Ishikawa (cell line): Measurements from ENCODE around the gene ZKSCAN3.

Experiments
- CEBPB ChIP-seq: IDR thresholded peaks from 2 replicates; pipeline ENCODE4 v1.6.1; 2012
- EGR1 ChIP-seq: IDR thresholded peaks from 2 replicates; pipeline ENCODE4 v1.6.1; 2012
- MAX ChIP-seq: IDR thresholded peaks from 2 replicates; pipeline ENCODE4 v1.6.1; 2012
- NFIC ChIP-seq: IDR thresholded peaks from 2 replicates; pipeline ENCODE4 v1.6.1; 2012
- REST ChIP-seq: IDR thresholded peaks from 2 replicates; pipeline ENCODE4 v1.6.1; 2012; ENCODE audit warnings: low read depth, mild to moderate bottlenecking
- TAF1 ChIP-seq: IDR thresholded peaks from 2 replicates; pipeline ENCODE4 v1.6.1; 2012; ENCODE audit warnings: low read depth, mild to moderate bottlenecking
- TCF12 ChIP-seq: IDR thresholded peaks from 2 replicates; pipeline ENCODE4 v1.6.1; 2012; ENCODE audit warnings: low read depth
- USF1 ChIP-seq: IDR thresholded peaks from 2 replicates; pipeline ENCODE4 v1.6.1; 2012
- YY1 ChIP-seq: IDR thresholded peaks from 2 replicates; pipeline ENCODE4 v1.6.1; 2012; ENCODE audit warnings: low read depth

GRCh38 chr6:28335040-28335563 is 14.6 kb upstream of the ZKSCAN3 start:
- TF ChIP-seq USF1 (no peak), REST (no peak), TCF12 (no peak), CEBPB (no peak), TAF1 (no peak), EGR1 (no peak), YY1 (no peak), NFIC (no peak), MAX (no peak)
